ENCODE results near the gene INAFM1.
"Not testable (repeated sequence)": the region's sequence is repeated elsewhere in the genome, so short reads cannot be mapped to it uniquely, and the experiment has no call there.

Gene INAFM1

GRCh38 chr19:47241919-47242577 is 32.6 kb upstream of the INAFM1 start:
- no peak for DNase-seq

GRCh38 chr19:47243364-47243775 is 31.3 kb upstream of the INAFM1 start:
- DNase-seq = no peak

GRCh38 chr19:47243776-47244547 is 30.7 kb upstream of the INAFM1 start:
- DNase-seq = peak; percentile 98

GRCh38 chr19:47247308-47247990 is 27.2 kb upstream of the INAFM1 start:
- peak; percentile 87 for DNase-seq

GRCh38 chr19:47253016-47253415 is 21.7 kb upstream of the INAFM1 start:
- not testable (repeated sequence) for DNase-seq

GRCh38 chr19:47253467-47253881 is 21.2 kb upstream of the INAFM1 start:
- no peak for DNase-seq

GRCh38 chr19:47253970-47254369 is 20.7 kb upstream of the INAFM1 start:
- no peak for DNase-seq

GRCh38 chr19:47255879-47256692 is 18.6 kb upstream of the INAFM1 start, which contains the start of gene CCDC9:
TSS of gene CCDC9 (plus strand) at chr19:47256525. CDS start at chr19:47258401, 1,876 bp downstream.
- peak; percentile 98 for DNase-seq

- peak; percentile 100 for DNase-seq
Measured at GRCh38 chr19:47256693-47257410, 17.8 kb upstream of the INAFM1 start.

- peak; percentile 59 for DNase-seq
Measured at GRCh38 chr19:47257411-47258169, 17.1 kb upstream of the INAFM1 start.

GRCh38 chr19:47258434-47258833 is 16.3 kb upstream of the INAFM1 start:
- DNase-seq = no peak

- DNase-seq = no peak
Measured at GRCh38 chr19:47258895-47259555, 15.7 kb upstream of the INAFM1 start.

- no peak for DNase-seq
Measured at GRCh38 chr19:47260476-47260875, 14.2 kb upstream of the INAFM1 start.

- DNase-seq = peak; percentile 85
Measured at GRCh38 chr19:47261946-47262793, 12.5 kb upstream of the INAFM1 start.

- no peak for DNase-seq
Measured at GRCh38 chr19:47264629-47265028, 10.1 kb upstream of the INAFM1 start.

- DNase-seq = no peak
Measured at GRCh38 chr19:47266401-47266941, 8.2 kb upstream of the INAFM1 start.

- DNase-seq = no peak
Measured at GRCh38 chr19:47267350-47267759, 7.3 kb upstream of the INAFM1 start.

- DNase-seq = no peak
Measured at GRCh38 chr19:47268028-47268427, 6.7 kb upstream of the INAFM1 start.

- no peak for DNase-seq
Measured at GRCh38 chr19:47269596-47269995, 5.1 kb upstream of the INAFM1 start.

All from hematopoietic multipotent progenitor cell treated with erythropoietin and hydrocortisone succinate and interleukin-3 and kit ligand, for 6 days (in vitro differentiated cells).